Left forelimb (tissue), 1 donor: ENCODE data around the gene SLC2A4RG.
A peak's percentile ranks its signal among the peaks of the same experiment; 100 is the strongest.
"Not testable (repeated sequence)": the region's sequence is repeated elsewhere in the genome, so short reads cannot be mapped to it uniquely, and the experiment has no call there.

ENCODE experiments used
- DNase-seq: peaks from one replicate; pipeline ENCODE4 v3.0.0-alpha.2; 2018; ENCODE audit warnings: low spot score

SLC2A4RG gene

DNA sequence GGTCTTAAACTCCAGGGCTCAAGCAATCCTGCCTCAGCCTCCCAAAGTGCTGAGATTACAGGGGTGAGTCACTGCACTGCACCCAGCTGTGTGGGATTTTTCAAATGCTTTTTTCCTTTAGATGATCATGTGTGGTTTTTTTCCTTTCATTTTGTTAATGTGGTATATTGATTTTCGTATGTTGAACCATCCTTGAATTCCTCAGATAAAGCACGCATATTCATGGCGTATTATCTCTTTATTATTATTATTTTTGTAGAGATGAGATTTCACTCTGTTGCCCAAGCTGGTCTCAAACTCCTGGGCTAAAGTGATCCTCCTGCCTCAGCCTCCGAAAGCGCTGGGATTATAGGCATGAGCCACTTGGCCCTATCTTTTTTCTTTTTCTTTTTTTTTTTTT, 24.7 kb upstream of the SLC2A4RG start:
- DNase-seq: no peak

GRCh38 chr20:63718996-63719395, 20.6 kb upstream of the SLC2A4RG start:
- DNase-seq: no peak

- DNase-seq: not testable (repeated sequence)
These were observed 16.5 kb upstream of the SLC2A4RG start for GRCh38 chr20:63722967-63723622.

DNA sequence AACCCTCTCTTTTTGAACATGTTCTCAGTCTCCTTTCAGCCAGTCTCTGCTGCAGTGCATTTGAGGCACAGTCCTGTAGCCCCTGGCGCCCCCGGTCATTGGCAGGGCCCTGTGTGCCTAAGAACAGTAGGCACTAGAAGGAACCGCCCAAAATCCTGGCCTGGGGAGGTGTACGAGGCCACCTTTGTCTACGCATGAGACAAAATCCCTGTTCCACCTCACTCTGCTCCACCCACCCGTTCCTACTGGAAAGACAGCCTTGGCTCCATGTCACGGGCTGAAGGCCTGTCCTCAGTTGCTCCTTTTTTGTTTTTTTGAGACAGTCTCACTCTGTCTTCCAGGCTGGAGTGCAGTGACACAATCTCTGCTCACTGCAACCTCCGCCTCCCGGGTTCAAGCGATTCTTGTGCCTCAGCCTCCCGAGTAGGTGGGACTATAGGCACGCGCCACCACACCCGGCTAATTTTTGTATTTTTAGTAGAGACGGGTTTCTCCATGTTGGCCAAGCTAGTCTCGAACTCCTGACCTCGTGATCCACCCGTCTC, 9.3 kb upstream of the SLC2A4RG start:
- DNase-seq: not testable (repeated sequence)

GRCh38 chr20:63731410-63731809, 8.2 kb upstream of the SLC2A4RG start:
- no peak for DNase-seq

- no peak for DNase-seq
These were observed 7.2 kb upstream of the SLC2A4RG start for GRCh38 chr20:63732118-63733095.

DNA sequence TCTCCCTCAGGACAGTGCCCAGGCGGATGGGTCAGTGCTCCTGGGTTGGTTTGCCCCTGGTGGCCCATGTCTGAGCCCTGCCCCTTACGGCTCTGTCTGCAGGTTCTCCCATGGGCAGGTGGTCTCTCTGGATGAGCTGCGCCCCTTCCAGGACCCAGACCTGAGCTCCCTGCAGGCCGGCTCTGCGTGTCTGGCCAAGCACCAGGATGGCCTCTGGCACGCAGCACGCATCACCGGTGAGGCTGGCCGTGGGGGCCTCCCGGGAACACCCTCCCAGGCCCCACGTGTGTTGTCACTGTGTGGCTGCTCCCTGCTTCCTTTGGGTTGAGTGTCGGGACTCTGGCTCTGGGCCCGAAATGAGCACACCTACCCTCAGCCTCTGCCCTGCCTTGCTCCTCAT, 6.5 kb upstream of the SLC2A4RG start:
- DNase-seq: no peak

GRCh38 chr20:63733579-63734081, 5.9 kb upstream of the SLC2A4RG start:
- DNase-seq: peak; percentile 60

- no peak for DNase-seq
These were observed 5.2 kb upstream of the SLC2A4RG start for GRCh38 chr20:63734111-63734945.

GRCh38 chr20:63734946-63735858, 4.4 kb upstream of the SLC2A4RG start:
- DNase-seq: no peak

- no peak for DNase-seq
These were observed 3.5 kb upstream of the SLC2A4RG start, which contains the start of gene LIME1 for GRCh38 chr20:63735859-63736718. Gene LIME1 (plus strand): TSS chr20:63736664. CDS start chr20:63737550, 886 bp downstream.

DNA sequence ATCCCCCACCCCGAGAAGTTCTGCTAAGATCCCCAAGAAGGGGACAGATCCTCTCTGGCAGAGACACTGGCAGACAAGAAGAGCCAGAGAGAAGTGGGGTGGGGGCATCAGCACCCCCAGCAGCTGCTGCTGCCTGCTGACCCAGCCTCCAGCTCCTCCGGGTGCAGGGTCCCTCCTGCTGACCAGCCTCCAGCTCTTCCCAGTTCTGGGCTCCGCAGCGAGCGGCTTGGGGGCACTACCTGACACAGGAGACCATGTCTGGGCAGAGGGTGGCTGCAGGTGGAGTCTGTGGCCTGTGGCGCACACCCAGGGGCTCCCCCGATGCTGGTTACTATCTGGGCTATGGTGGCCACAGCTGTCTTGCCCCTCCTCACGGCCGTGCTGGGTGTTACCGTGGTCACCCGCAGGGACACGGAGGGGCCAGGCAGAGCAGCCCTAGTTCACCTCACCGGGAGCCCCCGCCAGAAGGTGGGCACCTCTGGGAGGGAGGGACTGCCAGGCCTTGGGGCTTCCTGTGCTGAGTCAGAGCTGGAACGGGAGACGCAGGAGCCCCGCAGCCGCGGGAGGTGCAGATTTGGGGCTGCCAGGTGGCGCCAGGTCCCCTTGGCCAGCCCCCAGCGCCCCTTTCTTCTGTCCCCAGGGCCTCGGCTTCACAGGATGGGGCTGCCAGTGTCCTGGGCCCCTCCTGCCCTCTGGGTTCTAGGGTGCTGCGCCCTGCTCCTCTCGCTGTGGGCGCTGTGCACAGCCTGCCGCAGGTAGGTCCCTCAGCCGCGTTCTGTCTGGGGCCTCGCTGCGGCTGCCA, 2.5 kb upstream of the SLC2A4RG start:
- DNase-seq: no peak

DNA sequence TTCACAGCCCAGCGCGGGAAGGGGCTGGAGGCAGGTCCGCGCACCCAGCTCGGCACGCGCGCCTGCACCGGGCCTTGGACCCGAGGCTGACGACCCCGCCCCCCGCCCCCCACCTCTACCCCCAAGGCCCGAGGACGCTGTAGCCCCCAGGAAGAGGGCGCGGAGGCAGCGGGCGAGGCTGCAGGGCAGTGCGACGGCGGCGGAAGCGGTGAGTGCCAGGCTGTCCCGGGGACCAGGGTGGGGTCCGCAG, 2.0 kb upstream of the SLC2A4RG start:
- no peak for DNase-seq

DNA sequence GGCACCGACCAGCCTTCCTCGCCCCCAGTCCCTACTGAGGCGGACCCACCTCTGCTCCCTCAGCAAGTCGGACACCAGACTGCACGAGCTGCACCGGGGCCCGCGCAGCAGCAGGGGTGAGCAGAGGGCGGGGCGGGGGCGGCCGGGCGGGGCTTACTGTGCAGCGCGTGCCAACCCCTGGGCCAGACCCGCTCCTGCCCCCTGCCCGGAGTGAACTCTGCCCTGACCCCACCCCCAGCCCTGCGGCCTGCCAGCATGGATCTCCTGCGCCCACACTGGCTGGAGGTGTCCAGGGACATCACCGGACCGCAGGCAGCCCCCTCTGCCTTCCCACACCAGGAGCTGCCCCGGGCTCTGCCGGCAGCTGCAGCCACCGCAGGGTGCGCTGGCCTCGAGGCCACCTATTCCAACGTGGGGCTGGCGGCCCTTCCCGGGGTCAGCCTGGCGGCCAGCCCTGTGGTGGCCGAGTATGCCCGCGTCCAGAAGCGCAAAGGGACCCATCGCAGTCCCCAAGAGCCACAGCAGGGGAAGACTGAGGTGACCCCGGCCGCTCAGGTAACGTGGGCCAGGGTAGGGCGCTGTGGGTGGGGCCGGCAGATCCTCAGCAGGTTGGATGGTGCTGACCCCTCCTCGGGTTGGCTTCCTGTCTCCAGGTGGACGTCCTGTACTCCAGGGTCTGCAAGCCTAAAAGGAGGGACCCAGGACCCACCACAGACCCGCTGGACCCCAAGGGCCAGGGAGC, 1.5 kb upstream of the SLC2A4RG start:
- no peak for DNase-seq

DNA sequence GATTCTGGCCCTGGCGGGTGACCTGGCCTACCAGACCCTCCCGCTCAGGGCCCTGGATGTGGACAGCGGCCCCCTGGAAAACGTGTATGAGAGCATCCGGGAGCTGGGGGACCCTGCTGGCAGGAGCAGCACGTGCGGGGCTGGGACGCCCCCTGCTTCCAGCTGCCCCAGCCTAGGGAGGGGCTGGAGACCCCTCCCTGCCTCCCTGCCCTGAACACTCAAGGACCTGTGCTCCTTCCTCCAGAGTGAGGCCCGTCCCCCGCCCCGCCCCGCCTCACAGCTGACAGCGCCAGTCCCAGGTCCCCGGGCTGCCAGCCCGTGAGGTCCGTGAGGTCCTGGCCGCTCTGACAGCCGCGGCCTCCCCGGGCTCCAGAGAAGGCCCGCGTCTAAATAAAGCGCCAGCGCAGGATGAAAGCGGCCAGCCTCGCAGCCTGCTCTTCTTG, 868 bp upstream of the SLC2A4RG start:
- no peak for DNase-seq

- DNase-seq: no peak
These were observed 572 bp downstream of the SLC2A4RG start for GRCh38 chr20:63740070-63740626.

DNA sequence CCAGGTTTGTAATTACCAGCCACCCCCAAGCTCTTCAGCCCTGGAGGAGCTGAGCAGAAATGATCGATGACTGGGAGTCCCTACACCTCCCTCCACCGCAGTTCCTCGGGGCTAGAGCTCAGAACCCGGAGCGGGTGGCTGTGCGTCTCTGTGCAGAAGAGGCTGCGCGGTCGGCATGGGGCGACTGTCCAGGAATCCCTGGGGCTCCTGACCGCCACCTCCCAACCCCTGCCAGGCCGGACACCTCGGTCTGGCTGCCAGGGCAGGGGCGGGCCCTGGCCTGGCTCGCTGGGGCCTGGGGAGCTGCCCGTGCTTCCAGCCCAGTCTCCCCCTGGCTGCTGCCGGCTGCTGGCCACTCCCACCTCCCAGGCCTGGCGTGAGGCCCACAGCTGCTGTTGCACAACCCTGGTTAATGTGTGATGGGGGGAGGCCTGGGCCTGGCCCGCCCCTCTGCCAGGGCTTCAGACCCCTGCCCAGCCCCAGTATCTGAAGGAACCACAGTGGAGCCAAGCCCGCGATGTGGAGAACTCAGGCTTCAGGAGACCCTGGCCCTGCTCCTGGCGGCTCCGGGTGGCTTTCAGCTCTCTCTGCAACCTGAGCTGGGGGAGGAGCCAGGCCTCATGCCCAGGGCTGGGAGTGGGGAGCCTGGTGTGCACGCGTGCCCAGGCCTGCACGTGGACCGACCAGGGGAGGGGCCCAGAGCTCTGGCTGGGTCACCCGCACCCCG, 1.2 kb downstream of the SLC2A4RG start:
- peak; percentile 97 for DNase-seq
